ENCODE measurements around the gene FYN. TPM values are rescaled to one million over a fixed set of nuclear protein-coding genes. Genes with fewer than 3 reads are reported as not detected.

The FYN gene
- total RNA-seq, 4 donors from 2014 or later, result 56.3 to 96.4 (median 81.8) TPM

- intact Hi-C loops (cut with DNase I; ENCODE audit: low total_unique reads), result no loop called here
Measured at GRCh38 chr6:111662072-111662793, 211.0 kb downstream of the FYN start.

GRCh38 chr6:111661541-111662061 lies 211.7 kb downstream of the FYN start:
- H3K4me3 ChIP-seq (ENCODE audit: low read depth, poor library complexity, severe bottlenecking), result no peak overlapping the region
- DNase-seq (ENCODE audit: low spot score in 2 of 2), result no peak
- 45 to 53% methylated on average over 19 of the region's 19 CpGs for WGBS, 2 donors
- TF ChIP-seq CTCF (IDR thresholded peaks at IDR 0.05), result no peak
- TF ChIP-seq POLR2A (IDR thresholded peaks at IDR 0.05), result no peak
- intact Hi-C loops (cut with DNase I; ENCODE audit: low total_unique reads), result no loop called here

More at GRCh38 chr6:111662072-111662793, 211.0 kb downstream of the FYN start:
- TF ChIP-seq CTCF (IDR thresholded peaks at IDR 0.05) (no peak), POLR2A (IDR thresholded peaks at IDR 0.05) (no peak)
- H3K4me3 ChIP-seq (ENCODE audit: low read depth, poor library complexity, severe bottlenecking), result no peak overlapping the region
- WGBS, 2 donors, result 69 to 70% methylated on average over 8 of the region's 8 CpGs
- DNase-seq (ENCODE audit: low spot score in 2 of 2), result no peak

DNA sequence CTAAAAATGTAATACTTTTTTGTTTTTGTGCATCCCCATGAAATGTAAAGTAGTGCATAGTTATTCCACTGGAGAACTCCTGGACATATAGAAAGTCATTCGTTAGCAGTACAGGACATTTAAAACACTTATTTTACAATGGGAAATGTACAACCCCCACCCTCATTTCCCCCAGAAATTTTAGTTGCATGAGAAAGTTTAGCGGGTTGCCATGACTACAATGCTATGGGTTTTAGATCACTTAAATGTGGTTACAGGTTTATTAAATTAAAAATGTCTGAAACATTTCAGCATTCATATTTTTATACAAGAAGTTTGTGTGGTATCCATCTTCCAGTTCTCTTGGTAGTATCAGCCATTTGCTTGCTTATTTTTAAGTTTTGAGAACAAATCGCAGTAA lies 212.7 kb downstream of the FYN start:
- WGBS, 2 donors, result 95 to 97% methylated on average over 3 of the region's 3 CpGs
- no peak for TF ChIP-seq POLR2A (IDR thresholded peaks at IDR 0.05)
- intact Hi-C loops (cut with DNase I; ENCODE audit: low total_unique reads), result no loop called here
- no peak for DNase-seq (ENCODE audit: low spot score in 2 of 2)
- no peak overlapping the region for H3K4me3 ChIP-seq (ENCODE audit: low read depth, poor library complexity, severe bottlenecking)

DNA sequence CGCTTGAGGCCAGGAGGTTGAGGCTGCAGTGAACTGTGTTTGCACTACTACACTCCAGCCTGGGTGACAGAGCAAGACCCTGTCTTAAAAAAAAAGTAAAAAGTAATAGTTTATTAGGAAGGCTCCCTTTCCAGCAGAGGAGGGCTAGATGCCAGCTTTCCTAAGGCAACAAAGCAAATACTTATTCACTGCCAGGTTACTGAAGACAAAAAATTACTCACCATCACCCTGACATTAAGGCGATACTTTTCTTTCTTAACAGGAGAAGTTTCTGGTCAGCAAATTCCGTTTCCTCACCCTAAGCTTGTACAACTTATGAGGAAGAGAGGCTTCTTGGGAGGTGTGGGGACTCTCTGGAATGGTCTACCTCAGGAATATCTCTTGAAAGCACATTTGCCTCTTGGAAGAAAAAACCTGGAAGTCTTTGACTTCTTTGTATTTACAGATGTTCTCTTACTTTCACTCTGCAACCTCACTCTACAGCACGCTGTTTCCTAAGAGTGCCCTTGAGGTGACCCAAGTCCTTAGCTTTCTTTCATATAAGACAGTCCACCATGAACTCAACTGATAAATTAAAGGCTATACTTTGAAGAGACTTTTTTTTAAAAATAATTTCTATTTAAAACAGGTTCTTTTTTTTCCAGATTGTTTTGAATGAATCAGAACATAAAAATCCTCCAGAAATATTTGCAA lies 214.6 kb downstream of the FYN start:
- DNase-seq (ENCODE audit: low spot score in 2 of 2), result no peak
- intact Hi-C loops (cut with DNase I; ENCODE audit: low total_unique reads), result no loop called here
- 45 to 54% methylated on average over 4 of the region's 4 CpGs for WGBS, 2 donors
- H3K4me3 ChIP-seq (ENCODE audit: low read depth, poor library complexity, severe bottlenecking), result no peak overlapping the region
- TF ChIP-seq POLR2A (IDR thresholded peaks at IDR 0.05) (no peak), CTCF (IDR thresholded peaks at IDR 0.05) (no peak)

DNA sequence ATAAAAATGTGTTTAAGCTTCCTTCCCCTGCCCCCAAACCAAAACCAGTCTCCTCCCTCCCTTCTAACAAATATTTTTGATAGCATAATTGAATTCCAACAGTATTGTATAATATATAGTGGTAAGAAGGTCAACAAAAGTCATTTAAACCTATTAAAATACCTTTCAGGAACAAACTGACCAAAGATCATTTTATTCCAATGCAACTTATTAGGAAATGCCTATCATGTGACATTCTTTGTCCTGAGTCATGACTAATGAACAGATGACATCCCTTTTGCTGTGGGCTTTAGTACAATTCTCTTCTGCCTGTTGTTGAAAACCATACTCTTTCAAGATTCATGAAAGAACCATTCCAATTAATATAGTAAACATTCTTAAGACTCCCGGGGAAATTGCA lies 216.1 kb downstream of the FYN start:
- TF ChIP-seq CTCF (IDR thresholded peaks at IDR 0.05), result no peak
- no peak for TF ChIP-seq POLR2A (IDR thresholded peaks at IDR 0.05)
- intact Hi-C loops (cut with DNase I; ENCODE audit: low total_unique reads), result no loop called here
- no peak overlapping the region for H3K4me3 ChIP-seq (ENCODE audit: low read depth, poor library complexity, severe bottlenecking)
- no peak for DNase-seq (ENCODE audit: low spot score in 2 of 2)
- 49 to 63% methylated on average over 1 of the region's 1 CpG for WGBS, 2 donors

- 76 to 83% methylated on average over 2 of the region's 2 CpGs for WGBS, 2 donors
- no peak for TF ChIP-seq POLR2A (IDR thresholded peaks at IDR 0.05)
- no peak for TF ChIP-seq CTCF (IDR thresholded peaks at IDR 0.05)
- intact Hi-C loops (cut with DNase I; ENCODE audit: low total_unique reads), result no loop called here
- H3K4me3 ChIP-seq (ENCODE audit: low read depth, poor library complexity, severe bottlenecking), result no peak overlapping the region
- DNase-seq (ENCODE audit: low spot score in 2 of 2), result no peak
Measured at GRCh38 chr6:111653979-111654378, 219.3 kb downstream of the FYN start.
